LNCAP (cell line): ENCODE measurements around the gene RNF151.
A peak's percentile ranks its signal among the peaks of the same experiment; 100 is the strongest.

Source experiments
- TF ChIP-seq, protein P1 (sequence below): fragments of 450-650 bp; IDR thresholded peaks from 2 replicates; pipeline ENCODE4 v1.5.1; 2017; ENCODE audit warnings: mild to moderate bottlenecking

Gene RNF151

DNA sequence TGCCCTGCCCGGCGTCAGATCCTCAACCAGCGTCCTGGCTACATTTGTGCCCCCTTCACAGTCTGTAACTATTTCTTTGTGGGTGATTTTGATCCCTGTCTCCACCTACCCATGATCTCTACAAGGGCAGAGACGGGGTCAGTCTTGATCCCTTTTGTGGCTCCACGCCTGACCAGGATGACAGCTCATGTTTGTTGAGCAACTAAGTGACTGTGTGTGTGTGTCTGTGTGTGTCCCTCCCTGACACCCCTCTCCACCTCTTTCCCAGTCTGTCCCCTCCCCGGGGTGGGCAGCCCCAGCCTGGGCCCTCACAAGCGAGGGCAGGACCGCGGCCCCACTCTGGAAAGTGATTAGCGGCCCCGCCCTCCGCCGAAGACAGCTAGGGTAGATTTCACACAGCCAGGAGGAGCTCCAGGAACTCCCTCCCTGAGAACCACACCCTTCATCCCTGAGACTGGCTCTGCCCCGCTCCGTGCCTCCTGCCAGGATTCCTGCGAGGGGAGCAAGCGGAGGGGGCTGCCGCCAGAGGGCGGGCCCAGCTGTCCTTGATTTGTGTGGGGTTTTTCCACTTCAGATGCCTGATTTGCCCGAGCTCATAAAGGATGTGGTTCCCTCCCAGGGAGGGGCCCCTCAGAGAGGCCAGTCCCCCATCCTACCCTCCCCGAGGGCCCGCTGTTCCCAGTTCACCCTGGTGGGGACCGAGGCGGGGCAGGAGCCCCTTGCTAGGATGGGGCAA is 43.2 kb upstream of the RNF151 start:
- TF ChIP-seq, protein P1, sequence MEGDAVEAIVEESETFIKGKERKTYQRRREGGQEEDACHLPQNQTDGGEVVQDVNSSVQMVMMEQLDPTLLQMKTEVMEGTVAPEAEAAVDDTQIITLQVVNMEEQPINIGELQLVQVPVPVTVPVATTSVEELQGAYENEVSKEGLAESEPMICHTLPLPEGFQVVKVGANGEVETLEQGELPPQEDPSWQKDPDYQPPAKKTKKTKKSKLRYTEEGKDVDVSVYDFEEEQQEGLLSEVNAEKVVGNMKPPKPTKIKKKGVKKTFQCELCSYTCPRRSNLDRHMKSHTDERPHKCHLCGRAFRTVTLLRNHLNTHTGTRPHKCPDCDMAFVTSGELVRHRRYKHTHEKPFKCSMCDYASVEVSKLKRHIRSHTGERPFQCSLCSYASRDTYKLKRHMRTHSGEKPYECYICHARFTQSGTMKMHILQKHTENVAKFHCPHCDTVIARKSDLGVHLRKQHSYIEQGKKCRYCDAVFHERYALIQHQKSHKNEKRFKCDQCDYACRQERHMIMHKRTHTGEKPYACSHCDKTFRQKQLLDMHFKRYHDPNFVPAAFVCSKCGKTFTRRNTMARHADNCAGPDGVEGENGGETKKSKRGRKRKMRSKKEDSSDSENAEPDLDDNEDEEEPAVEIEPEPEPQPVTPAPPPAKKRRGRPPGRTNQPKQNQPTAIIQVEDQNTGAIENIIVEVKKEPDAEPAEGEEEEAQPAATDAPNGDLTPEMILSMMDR: no peak

DNA sequence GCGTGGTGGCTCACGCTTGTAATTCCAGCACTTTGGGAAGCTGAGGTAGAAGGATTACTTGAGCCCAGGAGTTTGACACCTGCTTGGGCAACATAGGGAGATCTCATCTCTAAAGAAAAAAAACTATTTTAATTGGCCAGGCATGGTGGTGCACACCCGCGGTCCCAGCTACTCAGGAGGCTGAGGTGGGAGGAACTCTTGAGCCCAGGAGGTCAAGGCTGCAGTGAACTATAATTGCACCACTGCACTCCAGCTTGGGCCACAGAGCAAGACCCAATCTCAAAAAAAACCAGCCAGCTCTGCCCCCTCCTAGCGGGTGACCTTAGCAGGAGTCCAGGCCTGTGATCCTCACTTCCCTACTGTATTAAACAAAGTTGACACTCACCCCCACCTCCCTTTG is 42.6 kb upstream of the RNF151 start:
- TF ChIP-seq, protein P1: no peak

DNA sequence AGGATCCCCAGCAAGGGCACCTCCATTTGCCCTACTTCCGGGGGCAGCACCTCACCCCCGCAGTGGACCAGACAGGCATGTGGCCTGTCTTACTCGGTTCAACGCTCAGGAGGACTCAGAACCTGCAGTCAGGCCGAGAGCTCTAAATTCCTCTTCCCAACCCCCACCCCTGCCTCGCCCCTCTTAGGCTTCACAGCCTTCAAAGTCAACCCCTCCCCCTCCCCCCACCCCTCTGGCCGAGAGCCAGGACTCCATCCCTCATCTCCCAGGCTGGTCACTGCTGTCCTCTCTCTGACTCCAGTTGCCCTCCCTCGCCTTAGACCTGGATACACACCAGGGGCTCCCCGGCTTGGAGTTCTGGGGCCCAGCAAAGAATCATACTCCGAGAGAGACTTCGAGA is 40.4 kb upstream of the RNF151 start:
- TF ChIP-seq, protein P1: no peak

DNA sequence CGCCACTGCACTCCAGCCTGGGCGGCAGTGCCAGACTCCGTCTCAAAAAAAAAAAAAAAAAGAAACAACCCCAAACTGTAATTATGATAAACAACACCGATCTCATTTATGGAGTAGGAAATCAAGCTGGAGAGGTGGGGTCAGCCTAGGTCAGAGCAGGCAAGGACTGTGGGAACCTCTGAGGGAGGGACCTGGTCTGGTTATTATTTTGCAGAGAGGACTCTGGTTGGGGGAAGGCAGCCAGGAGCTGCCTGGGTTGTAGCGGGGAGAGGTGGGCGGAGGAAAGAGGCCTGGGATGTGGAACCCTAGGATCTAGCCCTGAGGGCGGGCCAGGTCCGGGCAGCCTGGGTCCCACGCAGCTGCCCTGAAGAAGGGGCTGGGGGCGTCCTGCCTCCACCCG is 37.6 kb upstream of the RNF151 start:
- TF ChIP-seq, protein P1: no peak

DNA sequence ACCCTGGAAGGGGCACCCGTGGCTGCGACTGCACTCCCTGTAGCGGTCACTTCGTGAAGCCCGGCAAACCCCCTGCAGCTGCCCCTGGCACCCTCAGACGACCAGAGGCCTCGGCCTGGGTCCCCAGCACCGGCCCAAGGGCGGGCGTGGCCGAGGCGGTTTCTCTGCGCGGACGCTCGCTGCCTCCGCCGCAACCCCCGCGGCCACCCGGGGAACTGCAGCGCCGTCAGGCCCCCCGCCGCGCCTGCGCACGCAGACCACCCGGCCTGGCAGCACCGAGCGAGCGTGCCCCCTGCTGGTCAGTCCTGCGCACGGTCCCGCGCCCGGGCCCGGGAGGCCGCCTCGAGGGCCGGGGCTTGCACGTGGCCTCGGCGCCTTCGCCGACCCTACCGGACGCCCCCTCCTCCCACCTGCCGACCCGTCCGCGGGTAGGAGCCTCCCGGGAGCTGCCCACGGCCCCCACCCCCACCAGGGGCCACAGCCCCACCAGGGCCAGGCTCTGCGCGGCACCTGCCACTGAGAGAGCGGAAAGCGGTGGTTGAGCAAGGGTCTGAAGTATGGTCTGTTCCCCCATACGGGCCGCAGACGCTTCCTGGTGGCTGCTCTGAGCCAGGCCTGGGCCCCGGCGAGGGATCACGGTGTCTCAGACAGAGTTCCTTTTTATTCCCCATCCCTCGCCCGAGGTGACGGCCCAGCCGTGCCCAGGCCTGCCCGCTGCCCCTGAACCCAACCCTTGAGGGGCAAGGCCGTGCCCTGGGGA is 36.9 kb upstream of the RNF151 start:
- TF ChIP-seq, protein P1: peak; percentile 96

DNA sequence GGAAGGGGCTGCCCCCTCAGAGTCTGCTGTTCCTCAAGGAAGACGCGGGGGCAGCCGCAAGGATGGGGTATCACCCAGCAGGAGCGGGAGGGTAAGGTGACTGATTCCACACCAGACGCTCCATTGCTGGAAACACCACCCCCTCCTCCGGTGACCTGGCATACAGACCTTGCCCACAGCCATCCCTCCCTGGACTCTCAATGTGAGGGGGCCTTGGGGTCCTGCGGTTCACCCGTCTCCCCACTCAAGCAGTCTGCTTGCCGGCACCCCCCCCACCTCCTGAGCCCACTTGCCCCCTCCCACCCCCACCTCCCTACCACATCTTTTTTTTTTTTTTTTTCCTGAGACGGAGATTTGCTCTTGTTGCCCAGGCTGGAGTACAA is 36.3 kb upstream of the RNF151 start:
- TF ChIP-seq, protein P1: no peak

DNA sequence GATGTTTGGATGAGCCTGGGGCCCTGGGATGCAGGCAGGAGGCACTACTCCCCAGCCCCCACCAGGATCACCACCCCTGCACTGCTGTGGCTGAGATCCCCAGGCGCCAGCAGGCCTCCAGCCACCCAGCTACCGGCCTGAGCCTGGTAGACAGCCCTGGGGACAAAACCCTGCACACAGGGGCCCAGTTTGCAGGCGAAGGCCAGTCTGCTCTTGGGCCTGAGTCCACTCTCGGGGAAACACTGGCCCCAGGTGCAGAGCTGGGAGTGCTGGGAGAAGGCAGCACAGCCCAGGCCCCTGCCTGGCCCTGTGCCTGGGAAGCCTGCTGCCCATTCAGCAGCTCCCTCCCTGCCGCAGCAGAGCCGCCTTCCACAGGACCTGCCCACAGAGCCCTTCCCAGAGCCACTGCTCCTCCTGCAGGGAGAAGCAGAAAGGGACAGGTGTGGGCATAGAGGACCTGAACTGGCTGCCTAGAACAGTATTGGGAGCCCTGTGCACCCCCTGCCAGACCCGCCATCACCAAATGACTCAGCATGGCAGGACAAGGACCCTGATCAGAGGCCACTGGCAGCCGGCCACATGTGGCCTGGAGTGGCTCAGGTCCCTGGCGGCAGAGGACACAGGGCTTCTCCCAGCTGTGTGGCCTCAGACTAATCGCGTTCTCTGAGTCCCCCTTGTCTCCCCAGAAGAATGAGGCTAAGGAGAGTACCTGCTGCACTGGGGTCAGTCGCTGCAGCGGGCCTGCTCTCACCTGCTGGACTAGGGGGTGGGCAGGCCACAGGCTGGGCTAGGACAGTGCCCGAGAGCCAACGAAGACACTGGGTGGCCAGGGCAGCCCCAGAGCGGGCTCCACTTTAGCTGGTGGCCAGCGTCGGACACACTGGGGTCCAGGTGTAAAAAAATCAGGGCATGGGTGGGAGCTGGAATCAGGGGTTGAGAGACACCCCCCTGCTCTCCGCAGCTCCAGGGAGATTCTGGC is 34.3 kb upstream of the RNF151 start:
- TF ChIP-seq, protein P1: 0 out of 2 replicates have a peak, but pooled peaks have one; percentile 24
